Measurements from ENCODE around the gene NUTM2B.
"Not testable (repeated sequence)": the region's sequence is repeated elsewhere in the genome, so short reads cannot be mapped to it uniquely, and the experiment has no call there.

NUTM2B gene

DNA sequence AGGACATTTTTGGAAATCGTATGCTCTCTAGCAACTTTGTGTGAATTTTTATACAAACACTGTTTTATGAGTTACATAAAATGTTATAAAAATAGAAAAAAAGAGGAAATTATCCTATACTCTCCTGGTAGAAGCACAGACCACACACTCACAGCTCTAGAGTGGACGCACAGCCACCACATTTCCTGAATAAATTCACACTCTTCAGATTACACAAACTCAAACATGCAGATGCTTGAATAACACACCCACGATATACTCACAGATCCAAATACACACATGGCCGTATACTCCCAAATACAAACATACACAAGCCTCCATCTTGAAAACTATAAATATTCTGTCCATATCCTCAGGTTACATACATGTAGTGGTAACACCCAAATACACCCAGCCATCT is 14.2 kb upstream of the NUTM2B start:
- H3K4me3 ChIP-seq (ENCODE audit: extremely low read depth, insufficient read depth, low read length, poor library complexity, severe bottlenecking); H3K27ac ChIP-seq (ENCODE audit: low read depth, low read length, severe bottlenecking); H3K36me3 ChIP-seq (ENCODE audit: control insufficient read depth, insufficient read depth, low read length); H3K4me1 ChIP-seq (ENCODE audit: control insufficient read depth, insufficient read depth, low read length, poor library complexity, severe bottlenecking); H3K9me3 ChIP-seq (ENCODE audit: control insufficient read depth, low read length): not testable (repeated sequence)
- 91 to 93% methylated on average over 3 of the region's 4 CpGs for WGBS, 2 experiments (ENCODE audit: insufficient coverage in 2 of 2)

DNA sequence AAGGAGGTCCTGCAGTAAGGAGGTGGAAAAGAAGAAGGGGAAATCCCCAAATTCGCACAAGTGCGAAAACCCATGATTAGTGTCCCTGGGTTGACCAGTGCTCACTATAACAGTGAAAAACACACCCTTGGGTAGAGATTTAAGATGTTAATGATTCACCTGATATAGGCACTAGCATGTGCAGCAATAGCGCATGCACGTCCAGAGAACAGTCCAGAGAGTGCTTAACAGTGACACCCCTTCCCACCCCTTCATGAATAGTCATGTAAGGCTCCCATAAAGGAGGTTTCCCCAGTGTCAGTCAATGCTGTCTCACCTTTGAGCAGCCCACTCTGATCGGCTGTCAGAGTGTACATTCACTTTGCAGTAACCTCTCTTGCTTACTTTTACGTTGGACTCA is 6.4 kb upstream of the NUTM2B start:
- not testable (repeated sequence) for H3K9me3 ChIP-seq (ENCODE audit: control insufficient read depth, low read length); H3K27ac ChIP-seq (ENCODE audit: low read depth, low read length, severe bottlenecking); H3K4me3 ChIP-seq (ENCODE audit: extremely low read depth, insufficient read depth, low read length, poor library complexity, severe bottlenecking); H3K4me1 ChIP-seq (ENCODE audit: control insufficient read depth, insufficient read depth, low read length, poor library complexity, severe bottlenecking); H3K36me3 ChIP-seq (ENCODE audit: control insufficient read depth, insufficient read depth, low read length)
- WGBS, 2 experiments (ENCODE audit: insufficient coverage in 2 of 2): no CpG with 5 or more reads among the region's 6 CpGs

DNA sequence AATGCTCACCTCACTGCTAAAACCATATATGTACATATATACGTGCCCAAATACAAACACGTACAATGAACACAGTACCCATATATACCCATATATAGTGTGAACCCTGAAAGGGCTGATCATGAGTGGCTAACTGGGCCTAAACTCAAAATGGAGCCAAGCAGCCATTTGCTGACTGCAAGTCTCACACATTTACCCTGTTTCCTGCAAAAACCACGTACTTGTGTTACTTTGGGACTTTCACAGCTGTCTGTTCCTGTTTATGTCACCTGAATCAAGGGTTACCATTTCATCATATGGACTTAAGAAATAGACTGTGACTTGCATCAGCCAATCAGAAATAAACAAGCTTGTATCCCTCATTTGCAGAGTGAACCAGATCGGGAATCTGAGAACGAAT is 5.9 kb upstream of the NUTM2B start:
- H3K4me3 ChIP-seq (ENCODE audit: extremely low read depth, insufficient read depth, low read length, poor library complexity, severe bottlenecking); H3K36me3 ChIP-seq (ENCODE audit: control insufficient read depth, insufficient read depth, low read length); H3K27ac ChIP-seq (ENCODE audit: low read depth, low read length, severe bottlenecking); H3K4me1 ChIP-seq (ENCODE audit: control insufficient read depth, insufficient read depth, low read length, poor library complexity, severe bottlenecking); H3K9me3 ChIP-seq (ENCODE audit: control insufficient read depth, low read length): not testable (repeated sequence)
- no CpG with 5 or more reads among the region's 5 CpGs for WGBS, 2 experiments (ENCODE audit: insufficient coverage in 2 of 2)

DNA sequence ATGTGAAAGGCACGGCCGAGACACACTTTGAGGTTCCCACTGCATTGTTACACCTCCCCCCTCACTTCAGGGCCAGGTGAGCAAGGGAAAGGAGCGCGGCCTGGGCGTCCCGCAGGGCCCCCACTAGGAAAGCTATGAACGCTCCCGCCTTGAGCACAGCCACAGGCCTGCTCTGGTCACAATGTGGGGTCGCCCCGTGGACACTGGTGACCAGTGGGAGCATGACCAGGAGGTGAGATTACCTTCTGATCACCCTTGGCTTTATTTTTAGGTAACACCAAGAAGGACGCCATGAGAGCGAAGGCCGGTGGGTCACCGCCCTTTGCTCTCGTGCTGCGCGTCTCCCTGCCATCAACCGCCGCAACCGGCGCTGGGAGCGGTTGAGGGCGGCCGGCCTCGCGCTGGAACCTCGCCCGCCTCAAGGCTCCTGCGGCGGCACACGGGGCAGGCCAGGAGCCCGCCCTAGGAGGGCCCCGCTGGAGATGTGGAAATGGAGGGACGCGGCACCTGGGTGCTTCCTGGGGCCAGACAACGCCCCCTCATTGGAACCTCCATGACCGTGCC is 2.6 kb upstream of the NUTM2B start:
- not testable (repeated sequence) for H3K9me3 ChIP-seq (ENCODE audit: control insufficient read depth, low read length); H3K27ac ChIP-seq (ENCODE audit: low read depth, low read length, severe bottlenecking); H3K4me1 ChIP-seq (ENCODE audit: control insufficient read depth, insufficient read depth, low read length, poor library complexity, severe bottlenecking); H3K36me3 ChIP-seq (ENCODE audit: control insufficient read depth, insufficient read depth, low read length); H3K4me3 ChIP-seq (ENCODE audit: extremely low read depth, insufficient read depth, low read length, poor library complexity, severe bottlenecking)
- WGBS, 2 experiments (ENCODE audit: insufficient coverage in 2 of 2): 88 to 94% methylated on average over 3 to 10 of the region's 37 CpGs

DNA sequence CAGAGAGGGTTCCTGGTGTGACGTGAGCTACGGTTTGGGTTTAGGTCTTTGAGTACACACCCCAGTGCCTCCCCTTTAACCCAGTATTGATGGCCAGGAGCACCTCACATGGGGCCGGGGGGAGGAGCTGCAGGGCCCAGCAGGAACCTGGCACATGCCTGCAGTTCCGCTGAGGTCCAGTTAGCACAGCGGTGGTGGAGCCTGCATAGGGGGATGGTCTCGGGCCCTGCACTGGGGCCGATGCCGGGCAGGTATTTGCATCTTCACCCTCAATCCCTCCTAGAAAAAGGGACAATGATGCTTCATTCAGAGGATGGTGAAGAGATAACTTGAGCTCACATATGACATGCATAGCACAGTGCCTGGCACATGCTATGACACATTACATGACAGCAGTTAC is 4.0 kb downstream of the NUTM2B start:
- not testable (repeated sequence) for H3K4me1 ChIP-seq (ENCODE audit: control insufficient read depth, insufficient read depth, low read length, poor library complexity, severe bottlenecking); H3K9me3 ChIP-seq (ENCODE audit: control insufficient read depth, low read length); H3K36me3 ChIP-seq (ENCODE audit: control insufficient read depth, insufficient read depth, low read length); H3K4me3 ChIP-seq (ENCODE audit: extremely low read depth, insufficient read depth, low read length, poor library complexity, severe bottlenecking); H3K27ac ChIP-seq (ENCODE audit: low read depth, low read length, severe bottlenecking)
- 80% methylated on average over 1 of the region's 8 CpGs; no CpG with 5 or more reads in 1 of the 2 experiments for WGBS, 2 experiments (ENCODE audit: insufficient coverage in 2 of 2)

DNA sequence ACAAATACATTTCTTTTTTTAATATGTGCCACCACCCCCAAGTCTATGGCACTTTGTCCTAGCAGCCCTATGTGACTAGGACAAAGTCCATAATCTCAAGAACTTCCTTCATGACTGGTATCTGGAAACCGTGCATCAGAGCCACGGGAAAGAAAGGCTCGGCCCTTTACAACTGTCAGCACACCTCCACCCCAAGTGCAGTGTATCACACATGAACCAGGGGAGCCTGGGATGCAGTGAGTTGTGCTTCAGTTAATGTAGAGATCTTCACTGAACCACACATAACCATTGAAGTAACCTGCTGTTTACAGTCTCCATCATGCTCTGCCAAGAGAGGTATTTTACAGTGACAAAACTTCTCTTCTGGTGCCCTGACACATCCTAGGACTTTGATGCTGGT is 11.9 kb downstream of the NUTM2B start:
- no CpG with 5 or more reads among the region's 3 CpGs for WGBS, 2 experiments (ENCODE audit: insufficient coverage in 2 of 2)
- not testable (repeated sequence) for H3K27ac ChIP-seq (ENCODE audit: low read depth, low read length, severe bottlenecking); H3K36me3 ChIP-seq (ENCODE audit: control insufficient read depth, insufficient read depth, low read length); H3K4me3 ChIP-seq (ENCODE audit: extremely low read depth, insufficient read depth, low read length, poor library complexity, severe bottlenecking); H3K9me3 ChIP-seq (ENCODE audit: control insufficient read depth, low read length); H3K4me1 ChIP-seq (ENCODE audit: control insufficient read depth, insufficient read depth, low read length, poor library complexity, severe bottlenecking)

DNA sequence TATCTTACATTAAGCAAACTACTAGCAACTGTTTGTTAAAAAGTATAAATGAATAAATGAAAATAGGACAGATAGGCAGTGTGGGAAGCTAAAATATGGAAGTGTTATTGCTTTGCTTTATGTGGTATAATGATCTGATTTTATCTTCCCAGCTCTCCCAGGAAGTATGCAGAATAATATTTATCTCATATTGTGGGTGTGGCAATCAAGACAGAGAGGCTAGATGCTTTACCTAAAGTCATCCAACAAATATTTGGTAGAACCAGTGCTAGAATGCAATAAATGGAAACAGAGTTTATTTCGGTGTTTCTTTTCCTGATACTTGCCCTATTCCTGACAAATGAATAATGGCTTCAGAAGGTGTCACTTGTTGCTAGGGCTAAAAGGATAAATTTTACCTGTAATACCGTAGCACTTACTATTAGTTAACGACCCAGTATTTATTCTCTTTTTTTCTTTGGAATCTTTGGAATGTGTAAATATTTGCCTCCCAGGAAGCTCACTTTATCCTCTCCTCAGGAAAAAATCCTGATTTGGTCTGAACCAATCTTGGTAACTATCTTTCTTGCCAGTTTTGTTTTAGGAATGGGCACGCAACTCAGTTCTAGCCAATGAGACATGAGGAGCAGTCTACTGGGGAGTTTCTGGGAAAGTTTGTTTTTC is 14.0 kb downstream of the NUTM2B start:
- H3K4me3 ChIP-seq (ENCODE audit: extremely low read depth, insufficient read depth, low read length, poor library complexity, severe bottlenecking); H3K27ac ChIP-seq (ENCODE audit: low read depth, low read length, severe bottlenecking); H3K36me3 ChIP-seq (ENCODE audit: control insufficient read depth, insufficient read depth, low read length); H3K9me3 ChIP-seq (ENCODE audit: control insufficient read depth, low read length); H3K4me1 ChIP-seq (ENCODE audit: control insufficient read depth, insufficient read depth, low read length, poor library complexity, severe bottlenecking): not testable (repeated sequence)
- no CpG with 5 or more reads among the region's 4 CpGs for WGBS, 2 experiments (ENCODE audit: insufficient coverage in 2 of 2)

DNA sequence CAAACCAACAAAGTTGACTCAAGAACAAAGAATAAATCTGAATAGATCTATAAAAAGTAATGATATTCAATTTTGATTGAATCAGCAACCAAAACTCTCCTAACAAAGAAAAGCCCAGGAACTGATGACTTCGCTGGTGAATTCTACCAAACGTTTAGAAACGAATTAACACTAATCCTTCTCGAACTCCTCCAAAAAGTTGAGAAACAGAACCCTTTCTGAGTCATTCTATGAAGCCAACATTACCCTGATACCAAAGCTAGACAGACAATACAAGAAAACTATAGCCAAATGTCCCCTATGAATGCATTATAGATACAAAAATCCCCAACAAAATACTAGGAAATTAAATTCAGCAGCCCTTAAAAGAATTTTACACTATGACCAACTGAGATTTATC is 17.0 kb downstream of the NUTM2B start:
- H3K36me3 ChIP-seq (ENCODE audit: control insufficient read depth, insufficient read depth, low read length); H3K4me1 ChIP-seq (ENCODE audit: control insufficient read depth, insufficient read depth, low read length, poor library complexity, severe bottlenecking); H3K4me3 ChIP-seq (ENCODE audit: extremely low read depth, insufficient read depth, low read length, poor library complexity, severe bottlenecking); H3K27ac ChIP-seq (ENCODE audit: low read depth, low read length, severe bottlenecking); H3K9me3 ChIP-seq (ENCODE audit: control insufficient read depth, low read length): not testable (repeated sequence)
- no CpG with 5 or more reads among the region's 4 CpGs for WGBS, 2 experiments (ENCODE audit: insufficient coverage in 2 of 2)

DNA sequence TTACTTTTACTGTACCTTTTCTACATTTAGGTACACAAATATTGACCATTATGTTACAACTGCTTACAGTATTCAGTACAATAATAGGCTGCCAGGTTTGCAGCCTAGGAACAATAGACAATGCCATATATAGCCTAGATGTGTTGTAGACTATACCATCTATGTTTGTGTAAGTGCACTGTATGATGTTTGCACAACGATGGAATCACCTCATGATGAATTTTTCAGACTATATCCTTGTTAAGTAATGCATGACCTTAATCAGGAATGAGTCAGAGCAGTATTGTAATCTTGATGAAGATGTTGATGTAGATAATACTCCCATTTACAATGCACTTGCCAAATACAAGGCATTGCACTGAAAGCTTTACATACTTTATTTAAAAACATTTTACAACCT is 23.6 kb downstream of the NUTM2B start:
- not testable (repeated sequence) for H3K4me3 ChIP-seq (ENCODE audit: extremely low read depth, insufficient read depth, low read length, poor library complexity, severe bottlenecking); H3K36me3 ChIP-seq (ENCODE audit: control insufficient read depth, insufficient read depth, low read length); H3K4me1 ChIP-seq (ENCODE audit: control insufficient read depth, insufficient read depth, low read length, poor library complexity, severe bottlenecking); H3K9me3 ChIP-seq (ENCODE audit: control insufficient read depth, low read length); H3K27ac ChIP-seq (ENCODE audit: low read depth, low read length, severe bottlenecking)
- WGBS, 2 experiments (ENCODE audit: insufficient coverage in 2 of 2): 86 to 100% methylated on average over 1 of the region's 1 CpG

DNA sequence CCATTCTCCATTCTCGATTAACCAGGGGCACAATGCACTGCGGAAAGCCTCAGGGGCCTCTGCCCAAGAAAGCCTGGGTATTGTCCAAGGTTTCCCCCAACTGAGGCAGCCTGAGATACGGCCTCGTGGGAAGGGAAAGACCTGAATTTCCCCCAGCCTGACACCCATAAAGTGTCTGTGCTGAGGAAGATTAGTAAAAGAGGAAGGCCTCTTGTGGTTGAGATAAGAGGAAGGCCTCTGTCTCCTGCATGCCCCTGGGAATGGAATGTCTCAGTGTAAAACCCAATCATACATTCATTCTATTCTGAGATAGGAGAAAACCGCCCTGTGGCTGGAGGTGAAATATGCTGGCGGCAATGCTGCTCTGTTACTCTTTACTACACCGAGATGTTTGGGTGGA is 41.8 kb downstream of the NUTM2B start:
- peaks cover 11% of the 10 kb centered on the region for H3K36me3 ChIP-seq (ENCODE audit: control insufficient read depth, insufficient read depth, low read length)
- H3K9me3 ChIP-seq (ENCODE audit: control insufficient read depth, low read length); H3K4me3 ChIP-seq (ENCODE audit: extremely low read depth, insufficient read depth, low read length, poor library complexity, severe bottlenecking); H3K4me1 ChIP-seq (ENCODE audit: control insufficient read depth, insufficient read depth, low read length, poor library complexity, severe bottlenecking); H3K27ac ChIP-seq (ENCODE audit: low read depth, low read length, severe bottlenecking): not testable (repeated sequence)
- no CpG with 5 or more reads among the region's 7 CpGs for WGBS, 2 experiments (ENCODE audit: insufficient coverage in 2 of 2)

DNA sequence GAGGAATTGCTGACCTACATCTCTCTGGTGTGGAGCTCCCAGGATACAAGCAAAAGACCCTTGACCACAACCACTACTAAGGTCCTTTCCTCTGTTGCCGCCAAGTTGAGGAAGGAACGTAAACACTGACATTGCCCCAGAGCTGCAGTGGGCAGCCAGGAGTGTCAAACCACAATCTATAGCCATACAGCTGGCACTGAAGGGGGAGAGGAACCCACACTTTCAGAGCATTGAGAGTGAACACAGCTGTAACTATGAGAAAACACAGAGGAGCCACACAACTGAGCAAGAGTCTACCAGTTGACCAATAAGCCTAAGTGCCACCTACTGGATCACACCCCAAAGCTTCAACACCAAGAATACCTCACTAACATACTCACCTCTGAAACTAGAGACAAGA is 45.5 kb downstream of the NUTM2B start:
- WGBS, 2 experiments (ENCODE audit: insufficient coverage in 2 of 2): 94% methylated on average over 2 of the region's 2 CpGs; no CpG with 5 or more reads in 1 of the 2 experiments
- peaks cover 14% of the 10 kb centered on the region for H3K36me3 ChIP-seq (ENCODE audit: control insufficient read depth, insufficient read depth, low read length)
- H3K9me3 ChIP-seq (ENCODE audit: control insufficient read depth, low read length); H3K4me3 ChIP-seq (ENCODE audit: extremely low read depth, insufficient read depth, low read length, poor library complexity, severe bottlenecking); H3K4me1 ChIP-seq (ENCODE audit: control insufficient read depth, insufficient read depth, low read length, poor library complexity, severe bottlenecking); H3K27ac ChIP-seq (ENCODE audit: low read depth, low read length, severe bottlenecking): not testable (repeated sequence)

Measured in mesodermal cell (in vitro differentiated cells).